T-helper 9 cell (primary cell): ENCODE data around the gene TMEM201.

ENCODE experiments used
- DNase-seq: peaks from one replicate; pipeline ENCODE4 v3.0.0-alpha.2; 2020

The TMEM201 gene

GRCh38 chr1:9577423-9577822, 11.3 kb upstream of the TMEM201 start:
- DNase-seq, result no peak

DNA sequence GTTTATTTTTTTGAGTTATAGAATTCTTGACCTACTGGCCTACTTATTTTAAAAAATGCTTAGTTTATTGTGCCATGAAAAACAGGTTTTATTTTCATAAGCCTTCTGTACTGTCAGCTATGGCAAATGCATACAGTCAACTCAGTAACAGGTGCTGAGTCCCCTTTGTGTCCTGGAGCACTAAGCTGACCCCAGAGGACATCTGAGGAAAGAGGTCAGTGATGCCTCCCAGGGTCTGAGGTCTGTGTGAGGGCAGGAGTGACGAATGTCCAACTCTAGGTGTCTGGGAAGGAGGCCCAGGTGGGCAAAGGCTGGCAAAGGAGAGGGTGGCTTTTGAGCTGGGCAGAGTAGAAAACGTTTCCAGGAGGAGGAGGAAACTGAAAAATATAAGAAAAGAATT, 7.8 kb upstream of the TMEM201 start:
- DNase-seq, result no peak

DNA sequence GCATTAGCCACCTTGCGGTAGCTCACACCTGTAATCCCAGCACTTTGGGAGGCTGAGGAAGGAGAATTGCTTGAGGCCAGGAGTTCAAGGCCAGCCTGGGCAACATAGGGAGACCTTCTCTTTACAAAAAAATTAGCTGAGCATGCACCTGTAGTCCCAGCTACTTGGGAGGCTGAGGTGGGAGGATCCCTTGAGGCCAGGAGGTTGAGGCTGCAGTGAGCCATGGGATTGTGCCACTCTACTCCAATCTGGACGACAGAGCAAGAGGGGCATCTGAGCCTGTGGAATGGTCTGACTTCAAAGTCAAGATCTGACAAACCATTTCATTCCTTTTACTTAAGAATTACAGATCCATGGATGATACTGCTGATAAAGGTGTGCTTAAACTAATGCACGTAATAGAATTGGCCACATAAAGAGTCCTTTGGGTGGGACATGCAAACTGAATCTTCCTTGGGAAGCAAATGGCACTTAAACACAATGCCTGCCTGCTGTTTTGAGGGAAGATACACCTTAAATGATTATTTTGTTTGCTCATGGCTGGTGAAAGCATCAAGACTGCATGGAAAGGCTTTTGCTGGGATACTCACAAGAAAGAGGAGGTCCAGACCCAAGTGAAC, 2.5 kb upstream of the TMEM201 start:
- no peak for DNase-seq

- peak; percentile 25 for DNase-seq
Observed at GRCh38 chr1:9589144-9589718, 520 bp downstream of the TMEM201 start.

- DNase-seq, result no peak
Observed at GRCh38 chr1:9589719-9590157, 1.0 kb downstream of the TMEM201 start.

DNA sequence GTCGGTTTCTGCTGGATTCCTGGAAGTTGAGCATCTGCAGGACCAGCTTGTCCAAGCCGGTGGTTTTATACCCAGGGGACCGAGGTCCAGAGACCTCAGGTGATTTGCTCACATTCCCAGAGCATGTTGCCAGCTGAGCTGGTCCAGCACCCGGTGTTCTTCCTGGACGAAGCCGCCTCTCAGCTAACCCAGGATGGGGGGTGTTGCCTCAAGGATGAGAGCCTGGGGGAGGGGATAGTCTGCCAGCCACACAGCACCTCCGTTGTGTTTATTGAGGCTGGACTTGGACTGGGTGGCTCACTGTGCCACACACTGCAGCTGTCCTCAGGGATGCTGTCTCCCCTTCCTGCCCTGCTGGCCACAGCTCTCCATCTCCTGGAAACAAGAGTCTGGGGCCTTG, 1.5 kb downstream of the TMEM201 start:
- DNase-seq, result no peak

GRCh38 chr1:9590945-9591668, 2.4 kb downstream of the TMEM201 start:
- no peak for DNase-seq

- no peak for DNase-seq
Observed at GRCh38 chr1:9591669-9592509, 3.2 kb downstream of the TMEM201 start.

DNA sequence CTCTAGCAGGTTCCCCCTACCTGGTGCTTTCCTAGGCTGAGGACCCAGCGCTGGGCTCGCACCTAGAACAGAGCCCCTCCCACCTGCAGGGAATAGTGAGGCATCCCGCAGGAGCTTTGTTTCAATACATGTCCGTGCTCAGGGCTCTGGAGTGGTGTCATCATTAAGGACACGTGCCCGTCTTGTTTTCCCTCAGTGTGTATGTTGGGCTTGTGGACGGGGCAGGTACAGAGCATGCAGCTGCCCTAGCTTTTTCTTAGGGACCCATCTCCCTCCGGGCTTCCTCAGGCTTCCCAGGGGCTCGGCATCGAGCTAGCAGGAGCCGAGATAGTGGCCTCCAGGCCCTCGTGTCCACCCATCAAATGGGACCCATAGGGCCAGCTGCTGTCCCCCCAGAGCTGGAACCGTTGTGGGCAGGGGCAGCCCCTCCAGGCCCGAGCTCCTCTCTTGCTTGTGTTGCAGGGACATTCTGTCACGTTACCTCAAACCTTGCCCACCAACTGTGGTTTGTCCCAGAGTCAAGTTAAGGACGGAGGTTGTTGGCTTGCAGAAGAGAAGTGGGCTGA, 3.9 kb downstream of the TMEM201 start:
- DNase-seq, result no peak

- no peak for DNase-seq
Observed at GRCh38 chr1:9593147-9593491, 4.4 kb downstream of the TMEM201 start.

DNA sequence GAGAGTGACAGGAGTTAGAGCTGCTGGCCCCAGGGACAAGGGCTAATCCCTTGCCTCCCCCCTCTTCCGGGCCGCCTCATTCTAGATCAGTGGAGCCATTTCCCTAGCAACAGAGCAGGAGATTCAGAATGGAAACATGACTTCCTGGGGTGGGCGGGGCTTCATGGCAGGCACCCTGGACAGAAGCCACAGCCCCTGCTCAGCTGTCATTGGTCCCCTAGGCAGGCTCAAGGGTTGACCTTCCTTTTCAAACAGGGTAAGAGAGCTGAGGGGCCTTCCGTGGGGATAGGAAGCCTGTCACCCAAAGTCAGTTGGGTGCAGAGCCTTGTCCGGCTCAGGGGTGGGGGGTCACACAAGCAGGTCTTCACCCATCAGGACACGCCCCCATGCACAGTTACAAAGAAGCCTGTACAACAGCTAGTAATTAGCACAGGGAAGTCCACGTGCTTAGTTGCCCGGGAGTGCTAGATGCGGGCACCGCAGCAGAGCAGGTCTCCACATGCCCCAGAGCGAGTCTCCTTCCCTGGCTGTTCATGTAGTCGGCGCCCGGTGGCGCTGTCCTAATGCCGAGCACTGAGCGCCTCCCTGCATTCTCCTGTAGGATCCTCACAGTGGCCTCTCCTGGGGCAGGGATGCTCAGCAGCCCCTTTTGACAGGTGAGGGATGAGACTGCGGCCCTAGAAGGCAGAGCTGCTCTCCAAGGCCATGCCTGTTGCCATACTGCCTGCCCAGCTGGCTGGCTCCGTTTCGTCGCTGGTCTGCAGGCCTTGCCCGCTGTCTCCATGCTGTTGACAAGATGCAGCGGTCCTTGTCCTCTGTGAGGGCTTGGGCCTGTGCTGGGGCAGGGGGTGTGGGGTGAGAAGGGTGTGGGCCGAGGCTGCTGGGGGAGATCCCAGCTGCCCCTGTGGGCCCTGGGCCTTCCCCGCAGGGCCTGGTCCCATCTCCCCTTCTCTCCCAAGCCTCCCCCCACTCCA, 5.1 kb downstream of the TMEM201 start:
- no peak for DNase-seq

GRCh38 chr1:9594471-9595155, 5.9 kb downstream of the TMEM201 start:
- no peak for DNase-seq

DNA sequence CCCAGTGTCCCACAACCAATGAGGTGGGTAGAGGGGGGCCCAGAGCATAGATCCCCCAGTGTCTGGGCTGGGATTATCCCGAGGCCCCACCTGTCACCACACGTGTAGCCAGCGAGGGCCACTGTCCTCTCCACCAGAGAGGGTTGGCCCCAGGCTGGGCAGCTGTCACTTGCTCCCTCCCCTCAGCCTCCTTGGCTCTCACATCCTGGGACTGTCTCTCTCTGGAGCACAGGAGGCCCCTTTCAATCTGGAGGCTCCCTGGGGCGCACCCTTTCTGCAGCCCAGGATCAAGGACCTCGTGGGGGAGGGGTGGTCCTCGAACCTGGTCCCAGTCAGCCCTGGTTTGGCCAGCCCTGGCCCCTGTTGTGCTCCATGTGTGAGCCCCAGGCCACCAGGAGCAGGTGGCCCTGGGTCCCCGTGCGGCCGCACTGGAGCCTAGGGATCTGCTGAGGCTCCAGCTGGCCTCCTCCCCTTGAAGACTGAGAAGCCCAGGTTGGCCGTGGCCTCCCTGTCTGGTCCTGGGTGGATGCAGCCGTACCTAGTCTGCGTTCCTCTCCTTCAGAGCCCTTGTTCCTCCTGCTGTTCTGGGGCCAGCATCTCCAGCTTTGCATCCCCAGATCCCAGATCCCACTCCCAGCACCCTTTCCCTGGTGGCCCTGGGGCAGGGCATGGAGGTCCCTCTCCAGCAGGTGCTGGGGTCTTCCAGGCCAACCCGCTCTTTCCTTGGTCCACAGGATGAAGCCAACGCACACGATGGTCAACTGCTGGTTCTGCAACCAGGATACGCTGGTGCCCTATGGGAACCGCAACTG, 6.7 kb downstream of the TMEM201 start:
- no peak for DNase-seq

DNA sequence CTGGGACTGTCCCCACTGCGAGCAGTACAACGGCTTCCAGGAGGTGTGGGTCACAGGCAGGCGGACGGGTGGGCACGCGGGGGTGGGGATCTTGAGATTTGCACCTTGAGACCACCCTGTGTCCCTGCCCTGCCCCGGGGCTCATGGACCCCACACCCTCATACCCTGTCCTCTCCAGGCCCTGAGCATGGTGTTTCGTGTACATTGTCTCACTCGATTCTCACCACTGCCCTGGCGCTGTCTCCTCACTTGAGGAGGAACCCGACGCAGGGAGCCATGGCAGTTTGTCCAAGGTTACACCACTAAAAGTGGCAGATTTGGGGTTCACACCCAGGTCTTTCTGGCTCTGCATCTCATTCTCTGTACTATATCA, 7.2 kb downstream of the TMEM201 start:
- DNase-seq, result no peak

DNA sequence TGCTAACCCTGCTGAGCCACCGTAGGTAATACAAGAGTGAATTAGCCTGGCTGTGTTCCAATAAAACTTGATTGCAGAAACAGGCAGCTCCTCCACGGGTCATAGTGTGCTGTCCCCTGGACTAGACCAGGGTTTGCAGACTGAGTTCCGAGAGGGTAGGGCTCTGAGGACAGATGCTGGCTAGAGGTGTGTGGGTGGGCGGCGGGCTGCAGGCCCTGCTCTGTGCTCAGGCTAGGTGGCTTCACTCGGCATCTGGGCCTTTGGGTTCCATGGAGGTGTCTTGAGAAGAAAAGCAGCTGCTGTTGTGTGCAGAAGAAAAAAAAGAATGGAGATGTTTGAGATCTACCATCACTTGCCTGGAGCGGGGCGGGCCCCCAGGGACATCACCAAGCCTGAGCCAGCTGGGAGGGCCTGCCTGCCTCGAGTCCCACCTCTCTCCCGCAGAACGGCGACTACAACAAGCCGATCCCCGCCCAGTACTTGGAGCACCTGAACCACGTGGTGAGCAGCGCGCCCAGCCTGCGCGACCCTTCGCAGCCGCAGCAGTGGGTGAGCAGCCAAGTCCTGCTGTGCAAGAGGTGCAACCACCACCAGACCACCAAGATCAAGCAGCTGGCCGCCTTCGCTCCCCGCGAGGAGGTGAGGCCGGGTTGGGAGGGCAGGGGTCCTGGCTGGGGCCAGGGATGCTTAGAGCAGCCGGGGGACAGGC, 7.9 kb downstream of the TMEM201 start:
- DNase-seq, result no peak

DNA sequence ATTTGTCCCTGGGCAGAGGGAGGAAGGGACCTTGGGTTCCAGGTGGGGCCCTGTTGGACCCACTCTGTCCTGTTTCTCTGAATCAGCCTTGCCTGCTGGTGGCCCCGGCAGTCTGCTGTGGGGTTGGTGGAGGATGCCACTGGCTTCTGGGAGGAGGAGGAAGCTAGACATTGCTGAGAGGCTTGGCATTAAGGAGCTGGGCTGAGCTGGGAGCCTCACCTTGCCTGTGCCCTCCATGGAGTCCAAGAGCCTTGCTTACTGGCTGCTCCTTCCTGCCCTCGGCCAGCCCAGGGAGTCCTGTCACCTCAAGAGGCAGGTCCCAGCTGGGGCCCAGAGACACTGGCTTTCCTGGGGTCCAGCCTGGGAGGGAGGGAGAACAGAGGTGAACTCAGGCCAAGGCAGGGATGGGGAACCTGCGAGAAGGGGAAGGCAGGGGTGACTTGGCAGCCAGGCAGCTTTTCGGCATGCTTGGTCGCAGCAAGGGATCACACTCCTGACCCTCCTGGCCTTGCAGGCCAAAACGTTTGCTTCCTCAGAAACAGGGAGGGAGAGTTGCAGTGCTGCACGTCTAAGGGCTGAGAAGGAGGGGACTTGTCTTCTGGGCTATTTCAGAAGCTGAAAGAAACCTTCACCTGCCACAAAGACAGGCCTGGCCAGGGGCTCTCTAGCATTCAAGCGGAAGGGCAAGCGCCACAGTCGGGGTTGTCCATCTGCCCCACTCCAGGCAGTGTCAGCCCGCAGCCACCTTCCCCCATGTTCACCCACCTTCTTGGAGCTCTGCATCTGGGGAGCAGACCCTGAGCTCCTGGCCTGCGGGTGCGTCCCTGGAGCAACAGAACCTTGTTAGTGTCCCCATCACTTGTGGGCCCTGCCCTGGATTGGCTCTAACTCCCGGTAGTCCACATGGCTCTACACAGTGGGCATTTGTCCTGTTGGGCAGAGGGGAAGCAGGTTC, 8.9 kb downstream of the TMEM201 start:
- DNase-seq, result no peak

DNA sequence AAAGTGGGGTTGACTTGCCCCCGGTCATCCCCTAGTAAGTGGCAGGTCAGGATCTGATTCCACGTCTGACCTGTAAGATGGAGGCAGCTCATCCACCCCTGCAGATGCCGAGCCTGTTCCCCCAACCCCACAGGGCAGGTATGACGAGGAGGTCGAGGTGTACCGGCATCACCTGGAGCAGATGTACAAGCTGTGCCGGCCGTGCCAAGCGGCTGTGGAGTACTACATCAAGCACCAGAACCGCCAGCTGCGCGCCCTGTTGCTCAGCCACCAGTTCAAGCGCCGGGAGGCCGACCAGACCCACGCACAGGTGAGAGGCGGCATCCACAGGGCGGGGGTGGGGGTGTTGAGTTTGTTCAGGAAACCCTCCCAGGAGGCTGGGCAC, 9.6 kb downstream of the TMEM201 start:
- DNase-seq, result no peak

DNA sequence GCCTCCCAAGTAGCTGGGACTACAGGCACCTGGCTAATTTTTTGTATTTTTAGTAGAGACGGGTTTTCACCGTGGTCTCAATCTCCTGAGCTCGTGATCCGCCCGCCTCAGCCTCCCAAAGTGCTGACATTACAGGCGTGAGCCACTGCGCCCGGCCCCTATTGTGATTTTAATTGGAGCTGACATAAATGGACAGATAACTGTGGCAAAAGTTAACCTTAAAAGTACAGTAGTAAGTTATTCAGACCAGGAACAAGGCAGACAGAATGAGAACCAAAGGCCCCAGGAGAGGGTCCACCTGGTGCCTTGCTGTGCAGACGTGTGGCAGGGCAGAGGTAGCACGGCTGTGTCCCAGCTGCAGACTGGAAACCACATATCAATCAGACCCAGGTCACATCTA, 11.0 kb downstream of the TMEM201 start:
- DNase-seq, result no peak
